Gastroesophageal sphincter (tissue), 4 donors: ENCODE results near the gene MYO6. TPM values are rescaled to one million over a fixed set of nuclear protein-coding genes. Genes with fewer than 3 reads are reported as not detected.

Experiments
- ATAC-seq: fragments of 150-250 bp; one replicate; pipeline ENCODE4 v1.9.1; 2016; ENCODE audit warnings: mild to moderate bottlenecking, moderate library complexity
- H3K27ac ChIP-seq, 4 donors: fragments of 200-600 bp; sonication (generic) in 3 of 4; 1 replicate in 3 of 4; 2 replicates in 1 of 4; pipeline ENCODE4 v1.5.1; 2016 to 2019
- H3K27me3 ChIP-seq: fragments of 200-600 bp; sonication (generic); one replicate; pipeline ENCODE4 v1.5.1; 2019
- H3K36me3 ChIP-seq, 2 donors: fragments of 200-600 bp; sonication (generic); one replicate each; pipeline ENCODE4 v1.5.1; 2019; ENCODE audit warnings: control low read depth in 1 of 2
- H3K4me1 ChIP-seq, 3 donors: fragments of 200-600 bp; sonication (generic); 1 replicate in 2 of 3; 2 replicates in 1 of 3; pipeline ENCODE4 v1.5.1; 2016 to 2019; ENCODE audit warnings: control low read depth in 2 of 3
- H3K4me3 ChIP-seq, 2 donors: fragments of 200-600 bp; sonication (generic); one replicate each; pipeline ENCODE4 v1.5.1; 2019; ENCODE audit warnings: mild to moderate bottlenecking in 1 of 2, moderate library complexity in 1 of 2
- H3K9me3 ChIP-seq, 3 donors: fragments of 200-600 bp; sonication (generic); one replicate each; pipeline ENCODE4 v1.5.1; 2017 to 2019; ENCODE audit warnings: control low read depth in 2 of 3
- CTCF ChIP-seq, 4 experiments: fragments of 200-600 bp in 2 of 4; fragments of 450-650 bp in 2 of 4; sonication (generic) in 1 of 4; IDR thresholded peaks; one replicate each; pipeline ENCODE4 v1.5.1; 2017 to 2019; ENCODE audit warnings: antibody characterized with exemption in 4 of 4, mild to moderate bottlenecking in 2 of 4, moderate library complexity in 2 of 4
- EP300 ChIP-seq: sonication (generic); formaldehyde crosslinking; IDR thresholded peaks from one replicate; pipeline ENCODE4 v1.6.1; 2017; ENCODE audit warnings: antibody characterized with exemption, mild to moderate bottlenecking
- POLR2A ChIP-seq, 2 donors: fragments of 450-650 bp; IDR thresholded peaks; one replicate each; pipeline ENCODE4 v1.6.1; 2017; ENCODE audit warnings: antibody characterized with exemption in 2 of 2, mild to moderate bottlenecking in 2 of 2, moderate library complexity in 1 of 2
- POLR2AphosphoS5 ChIP-seq: sonication (generic); formaldehyde crosslinking; IDR thresholded peaks from one replicate; pipeline ENCODE4 v1.6.1; 2017; ENCODE audit warnings: antibody characterized with exemption
- WGBS, 2 donors: methylation state at CpG; one replicate each; pipeline ENCODE4 v1.1.5; 2018; ENCODE audit warnings: low coverage in 1 of 2; 5-methylcytosine and 5-hydroxymethylcytosine counted together
- total RNA-seq, 4 donors: library from RNA; depleted of rRNA; stranded (reverse); fragments of >200 nt; gene quantifications; one replicate each; pipeline ENCODE4 v1.1.0, GENCODE V29; 2016

MYO6 gene
- total RNA-seq, 4 donors from 2014 or later, result 11.0 to 17.4 (median 12.5) TPM

- TF ChIP-seq POLR2AphosphoS5 (no peak), CTCF (IDR thresholded peaks at IDR 0.05) (no peak), EP300 (no peak), POLR2A (IDR thresholded peaks at IDR 0.05) (no peak)
- H3K27me3 ChIP-seq, result no peaks in the 10 kb centered on the region
- no peak overlapping the region for H3K27ac ChIP-seq
- 88 to 92% methylated on average over 2 of the region's 2 CpGs for WGBS, 2 donors
- ATAC-seq, result no peak
- H3K4me3 ChIP-seq, result no peak overlapping the region
- no peaks in the 10 kb centered on the region for H3K4me1 ChIP-seq
- no peaks in the 10 kb centered on the region for H3K9me3 ChIP-seq
- H3K36me3 ChIP-seq, result peaks cover 0 to 24% of the 10 kb centered on the region in 2 donors
These were observed 104.8 kb downstream of the MYO6 start for GRCh38 chr6:75853806-75854205.

- Histone ChIP-seq H3K27ac (no peak overlapping the region), H3K9me3 (no peaks in the 10 kb centered on the region), H3K27me3 (no peaks in the 10 kb centered on the region), H3K4me3 (no peak overlapping the region), H3K36me3 (peaks cover 0 to 31% of the 10 kb centered on the region in 2 donors), H3K4me1 (no peaks in the 10 kb centered on the region)
- 0 to 9% methylated on average over 1 of the region's 1 CpG for WGBS, 2 donors
- no peak for ATAC-seq
- TF ChIP-seq EP300, result no peak
- no peak for TF ChIP-seq POLR2AphosphoS5
- peak in 1 of 4 experiments; percentile 36 for TF ChIP-seq CTCF (IDR thresholded peaks at IDR 0.05)
- no peak for TF ChIP-seq POLR2A (IDR thresholded peaks at IDR 0.05)
These were observed 106.0 kb downstream of the MYO6 start for GRCh38 chr6:75855052-75855451.

- ATAC-seq, result no peak
- H3K4me3 ChIP-seq, result no peak overlapping the region
- H3K9me3 ChIP-seq, result no peaks in the 10 kb centered on the region
- H3K4me1 ChIP-seq, result no peaks in the 10 kb centered on the region
- TF ChIP-seq CTCF (IDR thresholded peaks at IDR 0.05) (no peak), EP300 (no peak), POLR2AphosphoS5 (no peak), POLR2A (IDR thresholded peaks at IDR 0.05) (no peak)
- 91 to 100% methylated on average over 1 of the region's 1 CpG for WGBS, 2 donors
- peaks cover 0 to 46% of the 10 kb centered on the region in 2 donors for H3K36me3 ChIP-seq
- H3K27me3 ChIP-seq, result no peaks in the 10 kb centered on the region
- no peak overlapping the region for H3K27ac ChIP-seq
These were observed 107.9 kb downstream of the MYO6 start for GRCh38 chr6:75856902-75857301.

GRCh38 chr6:75863001-75863400 is 114.0 kb downstream of the MYO6 start:
- Histone ChIP-seq H3K27ac (no peak overlapping the region), H3K27me3 (no peaks in the 10 kb centered on the region), H3K36me3 (peaks cover 0 to 80% of the 10 kb centered on the region in 2 donors), H3K4me1 (no peaks in the 10 kb centered on the region), H3K9me3 (no peaks in the 10 kb centered on the region), H3K4me3 (no peak overlapping the region)
- TF ChIP-seq POLR2AphosphoS5, result no peak
- TF ChIP-seq CTCF (IDR thresholded peaks at IDR 0.05), result no peak
- no peak for TF ChIP-seq POLR2A (IDR thresholded peaks at IDR 0.05)
- no peak for TF ChIP-seq EP300
- no peak for ATAC-seq
- 50 to 67% methylated on average over 2 to 3 of the region's 3 CpGs for WGBS, 2 donors

- H3K36me3 ChIP-seq, result peaks cover 0 to 76% of the 10 kb centered on the region in 2 donors
- ATAC-seq, result no peak
- WGBS, 2 donors, result 71 to 97% methylated on average over 1 to 3 of the region's 3 CpGs
These were observed 114.7 kb downstream of the MYO6 start for GRCh38 chr6:75863784-75864183.

More at GRCh38 chr6:75863784-75864183, 114.7 kb downstream of the MYO6 start:
- Histone ChIP-seq H3K9me3 (no peaks in the 10 kb centered on the region), H3K4me3 (no peak overlapping the region), H3K27ac (no peak overlapping the region), H3K27me3 (no peaks in the 10 kb centered on the region), H3K4me1 (no peaks in the 10 kb centered on the region)
- TF ChIP-seq POLR2A (IDR thresholded peaks at IDR 0.05) (no peak), EP300 (no peak), POLR2AphosphoS5 (no peak), CTCF (IDR thresholded peaks at IDR 0.05) (no peak)
